Mesothelial cell of epicardium (in vitro differentiated cells): ENCODE data around the gene SP3. TPM values are rescaled to one million over a fixed set of nuclear protein-coding genes. Genes with fewer than 3 reads are reported as not detected.
A peak's percentile ranks its signal among the peaks of the same experiment; 100 is the strongest.

ENCODE experiments used
- DNase-seq, 2 experiments: peaks; one replicate each; pipeline ENCODE4 v3.0.0; 2021; ENCODE audit warnings: low spot score in 2 of 2; ENCODE audit not compliant: unreplicated experiment in 2 of 2
- H3K27ac Mint-ChIP-seq: 2 replicates; pipeline ENCODE4 v1.8.0; 2021; ENCODE audit warnings: mixed read lengths
- H3K27me3 Mint-ChIP-seq: 2 replicates; pipeline ENCODE4 v1.8.0; 2021; ENCODE audit warnings: low read depth, mixed read lengths
- H3K36me3 Mint-ChIP-seq: 2 replicates; pipeline ENCODE4 v1.8.0; 2021; ENCODE audit warnings: mixed read lengths
- H3K4me1 Mint-ChIP-seq: 2 replicates; pipeline ENCODE4 v1.8.0; 2021; ENCODE audit warnings: mixed read lengths
- H3K4me3 Mint-ChIP-seq: 2 replicates; pipeline ENCODE4 v1.8.0; 2021; ENCODE audit warnings: mild to moderate bottlenecking, moderate library complexity, mixed read lengths
- H3K9me3 Mint-ChIP-seq: 2 replicates; pipeline ENCODE4 v1.8.0; 2021; ENCODE audit warnings: mixed read lengths
- CTCF ChIP-seq: fragments of 200-600 bp; sonication (generic); IDR thresholded peaks from one replicate; pipeline ENCODE4 v1.5.0; 2021; ENCODE audit warnings: antibody characterized with exemption; ENCODE audit not compliant: unreplicated experiment
- total RNA-seq: library from RNA; stranded (reverse); gene quantifications from 3 replicates; pipeline ENCODE4 v1.2.1, GENCODE V29; 2021

SP3 gene
- total RNA-seq, 1 donor from 2014 or later: 113 TPM

DNA sequence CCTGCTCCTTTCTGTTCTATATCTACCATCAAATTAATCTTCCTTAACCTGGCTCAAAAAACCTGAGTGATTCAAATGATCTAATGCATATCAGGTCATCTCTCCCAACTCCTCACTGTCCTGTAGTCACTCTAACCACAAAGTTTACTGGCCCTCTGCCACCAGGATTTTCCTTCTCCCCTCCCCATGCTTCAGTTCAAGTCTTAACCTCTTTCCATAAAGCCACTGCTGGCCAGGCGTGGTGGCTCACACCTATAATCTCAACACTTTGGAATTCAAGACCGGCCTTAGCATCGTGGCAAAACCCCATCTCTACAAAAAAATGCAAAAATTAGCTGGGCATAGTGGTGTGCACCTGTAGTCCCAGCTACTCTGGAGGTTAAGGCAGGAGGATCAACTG is 7.5 kb upstream of the SP3 start:
- H3K9me3 Mint-ChIP-seq: no peaks in the 10 kb centered on the region
- H3K27me3 Mint-ChIP-seq: no peaks in the 10 kb centered on the region
- peaks cover 21% of the 10 kb centered on the region for H3K4me1 Mint-ChIP-seq
- H3K27ac Mint-ChIP-seq: no peak overlapping the region
- H3K36me3 Mint-ChIP-seq: no peaks in the 10 kb centered on the region
- H3K4me3 Mint-ChIP-seq: no peak overlapping the region
- DNase-seq: no peak
- no peak for TF ChIP-seq CTCF

- DNase-seq: no peak
- Mint-ChIP-seq H3K27ac (no peak overlapping the region), H3K9me3 (no peaks in the 10 kb centered on the region), H3K4me1 (peaks cover 21% of the 10 kb centered on the region), H3K27me3 (no peaks in the 10 kb centered on the region), H3K4me3 (no peak overlapping the region), H3K36me3 (no peaks in the 10 kb centered on the region)
- no peak for TF ChIP-seq CTCF
These were observed 7.0 kb upstream of the SP3 start for GRCh38 chr2:173972165-173972564.

- no peaks in the 10 kb centered on the region for H3K9me3 Mint-ChIP-seq
- H3K36me3 Mint-ChIP-seq: no peaks in the 10 kb centered on the region
- H3K4me1 Mint-ChIP-seq: peaks cover 36% of the 10 kb centered on the region
- no peaks in the 10 kb centered on the region for H3K27me3 Mint-ChIP-seq
- H3K27ac Mint-ChIP-seq: peak overlapping the region; percentile 43
- H3K4me3 Mint-ChIP-seq: no peak overlapping the region
- no peak for DNase-seq
- no peak for TF ChIP-seq CTCF
These were observed 5.3 kb upstream of the SP3 start for GRCh38 chr2:173970516-173970924.

- H3K27me3 Mint-ChIP-seq: no peaks in the 10 kb centered on the region
- no peak for TF ChIP-seq CTCF
- H3K27ac Mint-ChIP-seq: peak overlapping the region; percentile 43
- H3K4me1 Mint-ChIP-seq: peaks cover 36% of the 10 kb centered on the region
- H3K9me3 Mint-ChIP-seq: no peaks in the 10 kb centered on the region
- no peak for DNase-seq
- no peak overlapping the region for H3K4me3 Mint-ChIP-seq
- no peaks in the 10 kb centered on the region for H3K36me3 Mint-ChIP-seq
These were observed 4.7 kb upstream of the SP3 start for GRCh38 chr2:173969886-173970285.

- Mint-ChIP-seq H3K4me1 (peaks cover 36% of the 10 kb centered on the region), H3K36me3 (no peaks in the 10 kb centered on the region), H3K27ac (no peak overlapping the region), H3K9me3 (no peaks in the 10 kb centered on the region), H3K4me3 (no peak overlapping the region), H3K27me3 (no peaks in the 10 kb centered on the region)
- TF ChIP-seq CTCF: no peak
- no peak for DNase-seq
These were observed 3.4 kb upstream of the SP3 start for GRCh38 chr2:173968551-173968950.
